HepG2 (cell line): ENCODE results near the gene AFF4. TPM values are rescaled to one million over a fixed set of nuclear protein-coding genes. Genes with fewer than 3 reads are reported as not detected.

Experiments
- CENPT ChIP-seq: sonication (generic); formaldehyde crosslinking; IDR thresholded peaks from 2 replicates; pipeline ENCODE4 v1.8.0; 2022; ENCODE audit warnings: low read depth, mild to moderate bottlenecking, moderate library complexity, missing genetic modification reagents
- ZBTB20 ChIP-seq: sonication (generic); formaldehyde crosslinking; IDR thresholded peaks from 2 replicates; pipeline ENCODE4 v1.8.1; 2023; ENCODE audit warnings: missing genetic modification reagents, low read depth, mild to moderate bottlenecking, borderline replicate concordance
- ZFP82 ChIP-seq: sonication (generic); formaldehyde crosslinking; IDR thresholded peaks from 2 replicates; pipeline ENCODE4 v1.5.1; 2020; ENCODE audit warnings: mild to moderate bottlenecking, missing genetic modification reagents, borderline replicate concordance
- ZNF101 ChIP-seq: sonication (generic); formaldehyde crosslinking; IDR thresholded peaks from 2 replicates; pipeline ENCODE4 v1.4.0; 2020; ENCODE audit warnings: mild to moderate bottlenecking, low read depth, missing genetic modification reagents, borderline replicate concordance
- ZNF282 ChIP-seq: fragments of 450-650 bp; IDR thresholded peaks from 2 replicates; pipeline ENCODE4 v1.6.1; 2018; ENCODE audit not compliant: partially characterized antibody
- ZNF335 ChIP-seq: sonication (generic); formaldehyde crosslinking; IDR thresholded peaks from 2 replicates; pipeline ENCODE4 v1.4.0; 2020; ENCODE audit warnings: missing genetic modification reagents
- polyA plus RNA-seq, 8 experiments: library from polyadenylated mRNA; depleted of rRNA in 3 of 8; stranded (reverse) in 7 of 8; unstranded in 1 of 8; fragments of >200 nt; fragmentation: Illumina TruSeq in 4 of 8; extraction: Trizol in 4 of 8; gene quantifications; 2 replicates each; pipeline versions ENCODE4 v1.2.1 to v1.2.3, GENCODE V29; 2011 to 2016; ENCODE audit warnings: low read depth in 4 of 8, missing spikeins in 1 of 8, mixed read lengths in 1 of 8; ENCODE audit not compliant: insufficient read depth in 1 of 8
- total RNA-seq, 5 experiments: library from RNA; depleted of rRNA; stranded (reverse); fragments of >200 nt; fragmentation: Illumina TruSeq; extraction: Trizol; gene quantifications; 2 replicates each; pipeline ENCODE4 v1.2.3, GENCODE V29; 2016; ENCODE audit warnings: low read depth in 1 of 5
- TF ChIP-seq, protein P1 (sequence below): sonication (generic); formaldehyde crosslinking; IDR thresholded peaks from 2 replicates; pipeline ENCODE4 v1.5.0; 2020; ENCODE audit warnings: missing genetic modification reagents
- TF ChIP-seq, protein P2 (sequence below): sonication (generic); formaldehyde crosslinking; IDR thresholded peaks from 2 replicates; pipeline ENCODE4 v1.8.1; 2023; ENCODE audit warnings: missing genetic modification reagents, mild to moderate bottlenecking, borderline replicate concordance
- TF ChIP-seq, protein P3 (sequence below): sonication (generic); formaldehyde crosslinking; IDR thresholded peaks from 2 replicates; pipeline ENCODE4 v1.4.0; 2020; ENCODE audit warnings: missing genetic modification reagents
- TF ChIP-seq, protein P4 (sequence below), 2 experiments: fragments of 450-650 bp in 1 of 2; sonication (generic) in 1 of 2; formaldehyde crosslinking in 1 of 2; IDR thresholded peaks; 2 replicates each; pipeline versions ENCODE4 v1.6.1 to v1.8.0; 2016 to 2022; ENCODE audit warnings: antibody characterized with exemption in 1 of 2, mild to moderate bottlenecking in 1 of 2, missing genetic modification reagents in 1 of 2
- TF ChIP-seq, protein P5 (sequence below): sonication (generic); formaldehyde crosslinking; IDR thresholded peaks from 2 replicates; pipeline ENCODE4 v1.5.0; 2020; ENCODE audit warnings: mild to moderate bottlenecking, low read depth, missing genetic modification reagents, borderline replicate concordance
- TF ChIP-seq, protein P6 (sequence below): sonication (generic); formaldehyde crosslinking; IDR thresholded peaks from 2 replicates; pipeline ENCODE4 v1.4.0; 2020; ENCODE audit warnings: missing genetic modification reagents

AFF4 gene
- total and polyA plus RNA-seq, 2 of the 13 experiments (the other 11 are each of a cell fraction or from before 2014, with no cell fraction given), result 22.1 to 25.5 TPM

DNA sequence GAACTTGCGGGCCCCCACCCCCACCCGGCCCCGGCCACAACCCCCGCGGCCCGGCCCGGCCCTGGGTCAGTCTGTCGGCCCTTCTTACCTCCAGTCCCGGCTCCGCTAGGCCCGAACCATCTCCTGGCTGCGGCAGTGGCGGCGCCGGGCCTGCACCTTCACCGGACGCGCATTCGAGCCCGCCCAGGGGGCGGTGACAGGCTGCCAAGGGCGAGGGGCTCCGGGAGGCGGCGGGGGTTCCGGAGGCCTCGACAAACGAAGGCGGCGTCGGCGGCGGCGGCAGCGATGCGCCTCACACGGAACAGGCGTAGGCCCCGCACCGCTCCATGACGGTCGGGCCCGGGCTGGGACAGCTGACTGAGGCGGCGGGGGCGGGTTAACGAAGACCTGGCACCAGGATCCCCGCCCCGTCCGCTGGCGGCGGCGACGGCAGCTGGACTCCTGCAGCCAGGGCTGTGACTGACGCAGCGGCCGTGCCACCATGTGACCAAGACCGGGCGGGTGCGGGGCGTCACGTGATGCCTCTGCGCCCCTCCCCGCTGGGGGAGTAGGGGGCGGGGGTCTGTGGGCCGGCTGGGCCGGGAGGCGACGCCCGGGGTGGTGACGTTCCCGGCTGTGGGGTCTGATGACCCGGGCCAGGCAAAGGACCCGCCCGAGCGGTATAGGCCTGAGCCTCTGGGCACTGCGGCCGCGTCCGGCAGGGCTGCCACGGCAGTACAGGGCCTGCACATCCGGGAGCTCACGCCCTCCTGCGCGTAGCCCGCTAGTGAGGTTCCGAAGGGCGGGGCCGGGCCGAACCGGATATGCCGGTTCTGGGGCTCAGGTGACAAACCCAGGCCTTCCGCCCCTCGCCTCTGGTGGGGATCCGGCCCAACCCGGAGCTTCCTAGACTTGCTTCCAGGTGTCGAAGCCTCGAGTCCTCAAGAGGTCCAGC lies at the start of gene AFF4 (continued):
- TF ChIP-seq ZNF335 (CRISPR knock-in tag) (peak; percentile 76), ZBTB20 (0 out of 2 replicates have a peak, but pooled peaks have one; percentile 49), ZNF282 (no peak), ZNF101 (CRISPR knock-in tag) (no peak), CENPT (CRISPR knock-in tag) (peak; percentile 62; the same call in 1 of the 2 replicates), ZFP82 (CRISPR knock-in tag) (peak; percentile 95)
- TF ChIP-seq, protein P1, sequence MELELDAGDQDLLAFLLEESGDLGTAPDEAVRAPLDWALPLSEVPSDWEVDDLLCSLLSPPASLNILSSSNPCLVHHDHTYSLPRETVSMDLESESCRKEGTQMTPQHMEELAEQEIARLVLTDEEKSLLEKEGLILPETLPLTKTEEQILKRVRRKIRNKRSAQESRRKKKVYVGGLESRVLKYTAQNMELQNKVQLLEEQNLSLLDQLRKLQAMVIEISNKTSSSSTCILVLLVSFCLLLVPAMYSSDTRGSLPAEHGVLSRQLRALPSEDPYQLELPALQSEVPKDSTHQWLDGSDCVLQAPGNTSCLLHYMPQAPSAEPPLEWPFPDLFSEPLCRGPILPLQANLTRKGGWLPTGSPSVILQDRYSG (CRISPR knock-in tag), result no peak; the same call in none of the 2 replicates
- TF ChIP-seq, protein P2, sequence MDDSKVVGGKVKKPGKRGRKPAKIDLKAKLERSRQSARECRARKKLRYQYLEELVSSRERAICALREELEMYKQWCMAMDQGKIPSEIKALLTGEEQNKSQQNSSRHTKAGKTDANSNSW, result peak; percentile 88; the same call in 1 of the 2 replicates
- TF ChIP-seq, protein P3, sequence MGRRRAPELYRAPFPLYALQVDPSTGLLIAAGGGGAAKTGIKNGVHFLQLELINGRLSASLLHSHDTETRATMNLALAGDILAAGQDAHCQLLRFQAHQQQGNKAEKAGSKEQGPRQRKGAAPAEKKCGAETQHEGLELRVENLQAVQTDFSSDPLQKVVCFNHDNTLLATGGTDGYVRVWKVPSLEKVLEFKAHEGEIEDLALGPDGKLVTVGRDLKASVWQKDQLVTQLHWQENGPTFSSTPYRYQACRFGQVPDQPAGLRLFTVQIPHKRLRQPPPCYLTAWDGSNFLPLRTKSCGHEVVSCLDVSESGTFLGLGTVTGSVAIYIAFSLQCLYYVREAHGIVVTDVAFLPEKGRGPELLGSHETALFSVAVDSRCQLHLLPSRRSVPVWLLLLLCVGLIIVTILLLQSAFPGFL (CRISPR knock-in tag), result 0 out of 2 replicates have a peak, but pooled peaks have one; percentile 67
- TF ChIP-seq, protein P4, sequence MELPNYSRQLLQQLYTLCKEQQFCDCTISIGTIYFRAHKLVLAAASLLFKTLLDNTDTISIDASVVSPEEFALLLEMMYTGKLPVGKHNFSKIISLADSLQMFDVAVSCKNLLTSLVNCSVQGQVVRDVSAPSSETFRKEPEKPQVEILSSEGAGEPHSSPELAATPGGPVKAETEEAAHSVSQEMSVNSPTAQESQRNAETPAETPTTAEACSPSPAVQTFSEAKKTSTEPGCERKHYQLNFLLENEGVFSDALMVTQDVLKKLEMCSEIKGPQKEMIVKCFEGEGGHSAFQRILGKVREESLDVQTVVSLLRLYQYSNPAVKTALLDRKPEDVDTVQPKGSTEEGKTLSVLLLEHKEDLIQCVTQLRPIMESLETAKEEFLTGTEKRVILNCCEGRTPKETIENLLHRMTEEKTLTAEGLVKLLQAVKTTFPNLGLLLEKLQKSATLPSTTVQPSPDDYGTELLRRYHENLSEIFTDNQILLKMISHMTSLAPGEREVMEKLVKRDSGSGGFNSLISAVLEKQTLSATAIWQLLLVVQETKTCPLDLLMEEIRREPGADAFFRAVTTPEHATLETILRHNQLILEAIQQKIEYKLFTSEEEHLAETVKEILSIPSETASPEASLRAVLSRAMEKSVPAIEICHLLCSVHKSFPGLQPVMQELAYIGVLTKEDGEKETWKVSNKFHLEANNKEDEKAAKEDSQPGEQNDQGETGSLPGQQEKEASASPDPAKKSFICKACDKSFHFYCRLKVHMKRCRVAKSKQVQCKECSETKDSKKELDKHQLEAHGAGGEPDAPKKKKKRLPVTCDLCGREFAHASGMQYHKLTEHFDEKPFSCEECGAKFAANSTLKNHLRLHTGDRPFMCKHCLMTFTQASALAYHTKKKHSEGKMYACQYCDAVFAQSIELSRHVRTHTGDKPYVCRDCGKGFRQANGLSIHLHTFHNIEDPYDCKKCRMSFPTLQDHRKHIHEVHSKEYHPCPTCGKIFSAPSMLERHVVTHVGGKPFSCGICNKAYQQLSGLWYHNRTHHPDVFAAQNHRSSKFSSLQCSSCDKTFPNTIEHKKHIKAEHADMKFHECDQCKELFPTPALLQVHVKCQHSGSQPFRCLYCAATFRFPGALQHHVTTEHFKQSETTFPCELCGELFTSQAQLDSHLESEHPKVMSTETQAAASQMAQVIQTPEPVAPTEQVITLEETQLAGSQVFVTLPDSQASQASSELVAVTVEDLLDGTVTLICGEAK (IDR thresholded peaks at IDR 0.05), result no peak
- TF ChIP-seq, protein P4 (CRISPR knock-in tag; IDR thresholded peaks at IDR 0.05), result peak; percentile 37; the same call in 1 of the 2 replicates
- TF ChIP-seq, protein P5, sequence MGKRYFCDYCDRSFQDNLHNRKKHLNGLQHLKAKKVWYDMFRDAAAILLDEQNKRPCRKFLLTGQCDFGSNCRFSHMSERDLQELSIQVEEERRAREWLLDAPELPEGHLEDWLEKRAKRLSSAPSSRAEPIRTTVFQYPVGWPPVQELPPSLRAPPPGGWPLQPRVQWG, result 0 out of 2 replicates have a peak, but pooled peaks have one; percentile 6
- TF ChIP-seq, protein P6, sequence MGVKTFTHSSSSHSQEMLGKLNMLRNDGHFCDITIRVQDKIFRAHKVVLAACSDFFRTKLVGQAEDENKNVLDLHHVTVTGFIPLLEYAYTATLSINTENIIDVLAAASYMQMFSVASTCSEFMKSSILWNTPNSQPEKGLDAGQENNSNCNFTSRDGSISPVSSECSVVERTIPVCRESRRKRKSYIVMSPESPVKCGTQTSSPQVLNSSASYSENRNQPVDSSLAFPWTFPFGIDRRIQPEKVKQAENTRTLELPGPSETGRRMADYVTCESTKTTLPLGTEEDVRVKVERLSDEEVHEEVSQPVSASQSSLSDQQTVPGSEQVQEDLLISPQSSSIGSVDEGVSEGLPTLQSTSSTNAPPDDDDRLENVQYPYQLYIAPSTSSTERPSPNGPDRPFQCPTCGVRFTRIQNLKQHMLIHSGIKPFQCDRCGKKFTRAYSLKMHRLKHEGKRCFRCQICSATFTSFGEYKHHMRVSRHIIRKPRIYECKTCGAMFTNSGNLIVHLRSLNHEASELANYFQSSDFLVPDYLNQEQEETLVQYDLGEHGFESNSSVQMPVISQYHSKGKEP (CRISPR knock-in tag), result peak; percentile 26; the same call in 1 of the 2 replicates
